Hepatocyte (in vitro differentiated cells): Measurements from ENCODE around the gene SBNO2. TPM values are rescaled to one million over a fixed set of nuclear protein-coding genes. Genes with fewer than 3 reads are reported as not detected.
A peak's percentile ranks its signal among the peaks of the same experiment; 100 is the strongest.

Experiments
- DNase-seq: peaks from one replicate; pipeline ENCODE4 v3.0.0-alpha.2; 2016; ENCODE audit warnings: low spot score
- H2AFZ ChIP-seq: fragments of 200-600 bp; sonication (generic); 2 replicates; pipeline ENCODE4 v1.6.0; 2016; ENCODE audit warnings: antibody characterized with exemption, mild to moderate bottlenecking
- H3K27ac ChIP-seq: fragments of 200-600 bp; sonication (generic); 2 replicates; pipeline ENCODE4 v1.5.1; 2016; ENCODE audit warnings: mild to moderate bottlenecking
- H3K27me3 ChIP-seq: fragments of 200-600 bp; sonication (generic); 2 replicates; pipeline ENCODE4 v1.6.1; 2016
- H3K36me3 ChIP-seq: fragments of 200-600 bp; sonication (generic); replicated peaks from 2 replicates; pipeline ENCODE4 v1.5.1; 2016; ENCODE audit warnings: low read depth; ENCODE audit not compliant: insufficient read depth
- H3K4me1 ChIP-seq: fragments of 200-600 bp; sonication (generic); 2 replicates; pipeline ENCODE4 v1.5.1; 2016; ENCODE audit warnings: mild to moderate bottlenecking, moderate library complexity; ENCODE audit not compliant: insufficient read depth
- H3K4me2 ChIP-seq: fragments of 200-600 bp; sonication (generic); 2 replicates; pipeline ENCODE4 v1.6.0; 2016
- H3K4me3 ChIP-seq: fragments of 200-600 bp; sonication (generic); 2 replicates; pipeline ENCODE4 v1.5.1; 2016; ENCODE audit warnings: mild to moderate bottlenecking
- H3K79me2 ChIP-seq: fragments of 200-600 bp; sonication (generic); 2 replicates; pipeline ENCODE4 v1.6.0; 2017; ENCODE audit warnings: mild to moderate bottlenecking
- H3K9me2 ChIP-seq: fragments of 200-600 bp; sonication (generic); replicated peaks from 2 replicates; pipeline ENCODE4 v1.6.0; 2017; ENCODE audit warnings: mild to moderate bottlenecking; ENCODE audit not compliant: insufficient read depth
- H3K9me3 ChIP-seq: fragments of 200-600 bp; sonication (generic); 2 replicates; pipeline ENCODE4 v1.5.1; 2016; ENCODE audit warnings: low read depth, mild to moderate bottlenecking
- H4K20me1 ChIP-seq: fragments of 200-600 bp; sonication (generic); 2 replicates; pipeline ENCODE4 v1.6.0; 2016; ENCODE audit warnings: mild to moderate bottlenecking; ENCODE audit not compliant: insufficient read depth, poor library complexity, severe bottlenecking
- CTCF ChIP-seq: fragments of 200-600 bp; sonication (generic); IDR thresholded peaks from 2 replicates; pipeline ENCODE4 v1.5.1; 2016; ENCODE audit warnings: antibody characterized with exemption, mild to moderate bottlenecking; ENCODE audit not compliant: poor library complexity
- EZH2 ChIP-seq: fragments of 200-600 bp; sonication (generic); IDR thresholded peaks from 2 replicates; pipeline ENCODE4 v1.6.1; 2016; ENCODE audit warnings: antibody characterized with exemption, mild to moderate bottlenecking, borderline replicate concordance
- EZH2phosphoT487 ChIP-seq: fragments of 200-600 bp; sonication (generic); IDR thresholded peaks from one replicate; pipeline ENCODE4 v1.6.1; 2018; ENCODE audit warnings: antibody characterized with exemption, mild to moderate bottlenecking, low read depth, moderate library complexity; ENCODE audit not compliant: unreplicated experiment, severe bottlenecking
- WGBS: methylation state at CpG from one replicate; pipeline ENCODE4 v1.1.6; 2016; ENCODE audit warnings: low lambda C conversion rate; ENCODE audit errors: missing lambda C conversion rate; 5-methylcytosine and 5-hydroxymethylcytosine counted together
- polyA plus RNA-seq: library from polyadenylated mRNA; unstranded; fragments of >200 nt; fragmentation: Nextera tagmentation; extraction: Ambion mirVana; gene quantifications from 2 replicates; pipeline ENCODE4 v1.2.1, GENCODE V29; 2016
- total RNA-seq: library from RNA; depleted of rRNA; stranded (reverse); fragments of >200 nt; gene quantifications from 2 replicates; pipeline ENCODE4 v1.2.3, GENCODE V29; 2014

The SBNO2 gene
- total and polyA plus RNA-seq, 2 experiments from 2014 or later = 12.7 to 15.6 TPM

GRCh38 chr19:1182727-1183126 is 8.7 kb upstream of the SBNO2 start:
- no peak for DNase-seq
- Histone ChIP-seq H3K27ac (peak overlapping the region; percentile 90), H3K4me2 (no peak overlapping the region), H3K27me3 (no peaks in the 10 kb centered on the region), H3K36me3 (no peaks in the 10 kb centered on the region), H4K20me1 (no peaks in the 10 kb centered on the region), H3K4me3 (no peak overlapping the region), H3K79me2 (no peaks in the 10 kb centered on the region), H3K4me1 (peaks cover 16% of the 10 kb centered on the region), H3K9me2 (no peaks in the 10 kb centered on the region), H2AFZ (no peak overlapping the region), H3K9me3 (no peaks in the 10 kb centered on the region)
- TF ChIP-seq EZH2phosphoT487 (no peak), CTCF (no peak), EZH2 (no peak)
- 84% methylated on average over 11 of the region's 11 CpGs for WGBS

DNA sequence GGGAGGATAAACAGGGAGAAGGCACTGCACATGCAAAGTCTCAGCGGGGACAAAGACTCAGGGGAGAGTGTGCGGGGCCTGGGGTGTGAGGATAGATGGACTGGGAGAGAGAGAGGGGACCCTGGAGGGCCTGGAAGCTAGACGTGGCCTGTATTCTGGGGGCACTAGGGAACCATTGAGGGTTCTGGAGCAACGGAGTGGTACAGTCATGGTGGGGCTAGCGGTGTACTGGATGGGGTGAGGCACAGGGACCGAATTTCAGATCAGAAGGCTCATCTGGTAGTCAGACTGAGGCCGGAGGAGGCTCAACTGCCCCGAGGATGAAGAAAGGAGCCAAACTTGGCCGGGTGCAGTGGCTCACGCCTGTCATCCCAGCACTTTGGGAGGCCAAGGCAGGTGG is 8.0 kb upstream of the SBNO2 start:
- Histone ChIP-seq H3K79me2 (no peaks in the 10 kb centered on the region), H4K20me1 (no peaks in the 10 kb centered on the region), H3K4me3 (no peak overlapping the region), H3K4me2 (no peak overlapping the region), H3K9me2 (no peaks in the 10 kb centered on the region), H3K9me3 (no peaks in the 10 kb centered on the region), H2AFZ (no peak overlapping the region), H3K4me1 (peaks cover 16% of the 10 kb centered on the region), H3K27ac (peak overlapping the region; percentile 78), H3K36me3 (no peaks in the 10 kb centered on the region), H3K27me3 (no peaks in the 10 kb centered on the region)
- 94% methylated on average over 10 of the region's 10 CpGs for WGBS
- DNase-seq = no peak
- TF ChIP-seq EZH2phosphoT487 = no peak
- no peak for TF ChIP-seq CTCF
- TF ChIP-seq EZH2 = no peak

GRCh38 chr19:1181606-1182005 is 7.5 kb upstream of the SBNO2 start:
- no peak overlapping the region for H3K4me2 ChIP-seq
- H3K36me3 ChIP-seq = no peaks in the 10 kb centered on the region
- no peak overlapping the region for H3K4me3 ChIP-seq
- no peaks in the 10 kb centered on the region for H3K27me3 ChIP-seq
- peak; percentile 43 for DNase-seq
- TF ChIP-seq CTCF = no peak
- no peak for TF ChIP-seq EZH2phosphoT487
- TF ChIP-seq EZH2 = no peak
- no peak overlapping the region for H2AFZ ChIP-seq
- H3K4me1 ChIP-seq = peaks cover 16% of the 10 kb centered on the region
- H3K9me2 ChIP-seq = no peaks in the 10 kb centered on the region
- WGBS = 65% methylated on average over 11 of the region's 11 CpGs
- H4K20me1 ChIP-seq = no peaks in the 10 kb centered on the region
- no peaks in the 10 kb centered on the region for H3K79me2 ChIP-seq
- peak overlapping the region; percentile 78 for H3K27ac ChIP-seq
- H3K9me3 ChIP-seq = no peaks in the 10 kb centered on the region
